GM18505 (cell line): ENCODE results near the gene RIT2.

ENCODE experiments used
- ATAC-seq: cut with Tn5 transposase; IDR thresholded peaks from one replicate; pipeline ENCODE4 v1.9.1; 2021; ENCODE audit not compliant: unreplicated experiment
- POLR2A ChIP-seq: IDR thresholded peaks from 4 replicates; pipeline ENCODE4 v1.6.1; 2011; ENCODE audit warnings: borderline replicate concordance; ENCODE audit not compliant: insufficient read depth, insufficient read length; ENCODE audit errors: extremely low read depth

Gene RIT2

GRCh38 chr18:43022874-43023273 is 92.6 kb downstream of the RIT2 start:
- no peak for TF ChIP-seq POLR2A
- ATAC-seq = no peak

GRCh38 chr18:43017622-43018021 is 97.9 kb downstream of the RIT2 start:
- no peak for ATAC-seq
- TF ChIP-seq POLR2A = no peak

- TF ChIP-seq POLR2A = no peak
- no peak for ATAC-seq
Observed at GRCh38 chr18:43013486-43013885, 102.0 kb downstream of the RIT2 start.

GRCh38 chr18:43012951-43013350 is 102.5 kb downstream of the RIT2 start:
- ATAC-seq = no peak
- TF ChIP-seq POLR2A = no peak

- no peak for ATAC-seq
Observed at GRCh38 chr18:43010611-43011010, 104.9 kb downstream of the RIT2 start.

GRCh38 chr18:43009674-43010073 is 105.8 kb downstream of the RIT2 start:
- ATAC-seq = no peak
- no peak for TF ChIP-seq POLR2A

More at GRCh38 chr18:43010611-43011010, 104.9 kb downstream of the RIT2 start:
- TF ChIP-seq POLR2A = no peak

- no peak for TF ChIP-seq POLR2A
Observed at GRCh38 chr18:43007365-43007764, 108.1 kb downstream of the RIT2 start.

GRCh38 chr18:43004421-43004820 is 111.1 kb downstream of the RIT2 start:
- no peak for TF ChIP-seq POLR2A
- ATAC-seq = no peak

More at GRCh38 chr18:43007365-43007764, 108.1 kb downstream of the RIT2 start:
- ATAC-seq = no peak

GRCh38 chr18:43001821-43002220 is 113.7 kb downstream of the RIT2 start:
- no peak for ATAC-seq
- no peak for TF ChIP-seq POLR2A

GRCh38 chr18:42996824-42997223 is 118.7 kb downstream of the RIT2 start:
- TF ChIP-seq POLR2A = no peak
- no peak for ATAC-seq

- no peak for TF ChIP-seq POLR2A
- ATAC-seq = no peak
Observed at GRCh38 chr18:42980426-42980825, 135.1 kb downstream of the RIT2 start.

- no peak for TF ChIP-seq POLR2A
- no peak for ATAC-seq
Observed at GRCh38 chr18:42977982-42978637, 137.4 kb downstream of the RIT2 start.

- TF ChIP-seq POLR2A = no peak
- ATAC-seq = no peak
Observed at GRCh38 chr18:42976869-42977590, 138.5 kb downstream of the RIT2 start.

- ATAC-seq = no peak
Observed at GRCh38 chr18:42969366-42969765, 146.1 kb downstream of the RIT2 start.

More at GRCh38 chr18:42969366-42969765, 146.1 kb downstream of the RIT2 start:
- no peak for TF ChIP-seq POLR2A
